OCI-LY7 (cell line): ENCODE data around the gene FIGLA. TPM values are rescaled to one million over a fixed set of nuclear protein-coding genes. Genes with fewer than 3 reads are reported as not detected.

Experiments
- BruUV-seq: library from RNA; stranded (reverse); fragments of 400-500 nt; replicated peaks from 2 replicates; lab custom pipeline; 2021; lab: Mats Ljungman, UMichigan
- CTCF ChIA-PET: fragments of 300-600 bp; sonication (Branson Sonifier 250); formaldehyde crosslinking; loops from one replicate; lab custom pipeline; 2022; ENCODE audit warnings: antibody characterized with exemption; ENCODE audit not compliant: unreplicated experiment; lab: Charles Lee
- POLR2A ChIA-PET: fragments of 300-600 bp; sonication (Branson Sonifier 250); formaldehyde crosslinking; loops from one replicate; lab custom pipeline; 2022; ENCODE audit warnings: antibody characterized with exemption; lab: Charles Lee
- DNase-seq: peaks from one replicate; pipeline ENCODE4 v3.0.0-alpha.2; 2015; ENCODE audit warnings: low spot score
- H2AFZ ChIP-seq: fragments of 200-600 bp; sonication (generic), shearing (Covaris generic); 2 replicates; pipeline ENCODE4 v1.6.1; 2014; ENCODE audit warnings: mild to moderate bottlenecking, antibody characterized with exemption, low read length, moderate library complexity
- H3K27ac ChIP-seq: fragments of 200-600 bp; sonication (generic); 2 replicates; pipeline ENCODE4 v1.5.1; 2014; ENCODE audit warnings: mixed run types, low read depth, mild to moderate bottlenecking, moderate library complexity, low read length, inconsistent platforms; ENCODE audit not compliant: poor library complexity, severe bottlenecking
- H3K36me3 ChIP-seq: fragments of 200-600 bp; sonication (generic); 2 replicates; pipeline ENCODE4 v1.6.1; 2014; ENCODE audit warnings: mild to moderate bottlenecking, antibody characterized with exemption, low read length, moderate library complexity, mixed read lengths; ENCODE audit not compliant: insufficient read depth
- H3K4me1 ChIP-seq: fragments of 200-600 bp; sonication (generic); 2 replicates; pipeline ENCODE4 v1.5.1; 2014; ENCODE audit warnings: mild to moderate bottlenecking, low read length; ENCODE audit not compliant: insufficient read depth, poor library complexity, severe bottlenecking
- H3K4me2 ChIP-seq: fragments of 200-600 bp; sonication (generic); 2 replicates; pipeline ENCODE4 v1.6.1; 2014; ENCODE audit warnings: mild to moderate bottlenecking, low read length
- H3K4me3 ChIP-seq: fragments of 200-600 bp; sonication (generic); 2 replicates; pipeline ENCODE4 v1.5.1; 2014; ENCODE audit warnings: mild to moderate bottlenecking, low read depth, low read length; ENCODE audit not compliant: poor library complexity, severe bottlenecking
- H3K79me2 ChIP-seq: fragments of 200-600 bp; sonication (generic); 2 replicates; pipeline ENCODE4 v1.6.1; 2016; ENCODE audit warnings: low read depth, mild to moderate bottlenecking, low read length, moderate library complexity, mixed read lengths; ENCODE audit not compliant: insufficient read depth
- H3K9me2 ChIP-seq: fragments of 200-600 bp; sonication (generic); 2 replicates; pipeline ENCODE4 v1.6.1; 2016; ENCODE audit warnings: mild to moderate bottlenecking, low read length, mixed read lengths; ENCODE audit not compliant: insufficient read depth
- H3K9me3 ChIP-seq: fragments of 200-600 bp; sonication (generic); 2 replicates; pipeline ENCODE4 v1.6.1; 2014; ENCODE audit warnings: mild to moderate bottlenecking, mixed run types, low read length, mixed read lengths
- H4K20me1 ChIP-seq: fragments of 200-600 bp; sonication (generic); 2 replicates; pipeline ENCODE4 v1.6.1; 2014; ENCODE audit warnings: mild to moderate bottlenecking, antibody characterized with exemption, low read length, moderate library complexity, mixed read lengths; ENCODE audit not compliant: insufficient read depth
- CTCF ChIP-seq: fragments of 200-600 bp; sonication (generic); conservative IDR thresholded peaks from 2 replicates; pipeline ENCODE4 v1.5.1; 2014; ENCODE audit warnings: mild to moderate bottlenecking, antibody characterized with exemption, low read length, moderate library complexity, mixed read lengths
- EZH2phosphoT487 ChIP-seq: fragments of 200-600 bp; sonication (generic); IDR thresholded peaks from 2 replicates; pipeline ENCODE4 v1.6.1; 2018; ENCODE audit warnings: low read depth, borderline replicate concordance, mild to moderate bottlenecking, mixed run types, antibody characterized with exemption, low read length, moderate library complexity, mixed read lengths
- intact Hi-C: fragments of 100-400 bp; cut with micrococcal nuclease; formaldehyde crosslinking; loops from one replicate; pipeline ENCODE4 v1.10.0; 2022; ENCODE audit not compliant: unreplicated experiment
- total RNA-seq, 2 experiments: library from RNA; depleted of rRNA in 1 of 2; stranded (reverse); fragments of >200 nt in 1 of 2; shearing (Covaris generic) in 1 of 2; gene quantifications; 2 replicates each; pipeline ENCODE4 v1.2.3, GENCODE V29; 2014 to 2022

FIGLA gene
- total RNA-seq, 2 experiments from 2014 or later, result not detected

- no peak overlapping the region for H3K4me2 ChIP-seq
- CTCF ChIA-PET, result no interaction called here
- intact Hi-C loops, result no loop called here
- no peak overlapping the region for H3K4me3 ChIP-seq
- H3K9me2 ChIP-seq, result no peaks in the 10 kb centered on the region
- no peak overlapping the region for H2AFZ ChIP-seq
- no peaks in the 10 kb centered on the region for H3K9me3 ChIP-seq
- BruUV-seq, result no TSS peak
- POLR2A ChIA-PET, result no interaction called here
- no peaks in the 10 kb centered on the region for H4K20me1 ChIP-seq
- TF ChIP-seq EZH2phosphoT487, result no peak
- no peak for TF ChIP-seq CTCF
- H3K79me2 ChIP-seq, result no peaks in the 10 kb centered on the region
- DNase-seq, result no peak
- H3K27ac ChIP-seq, result no peak overlapping the region
- no peaks in the 10 kb centered on the region for H3K36me3 ChIP-seq
- no peaks in the 10 kb centered on the region for H3K4me1 ChIP-seq
These were observed 7.1 kb upstream of the FIGLA start for GRCh38 chr2:70797506-70797905.

GRCh38 chr2:70796262-70796661, 5.8 kb upstream of the FIGLA start:
- H3K9me2 ChIP-seq, result no peaks in the 10 kb centered on the region
- H3K9me3 ChIP-seq, result no peaks in the 10 kb centered on the region
- intact Hi-C loops, result no loop called here
- ChIA-PET CTCF (no interaction called here), POLR2A (interaction anchor here (0.5 kb wide), 1 partner anchor 405 kb away, joined by 4 read pairs; no protein-coding TSS in a partner anchor)
- no peaks in the 10 kb centered on the region for H3K79me2 ChIP-seq
- no peak overlapping the region for H3K4me3 ChIP-seq
- H2AFZ ChIP-seq, result no peak overlapping the region
- no TSS peak for BruUV-seq
- H3K36me3 ChIP-seq, result no peaks in the 10 kb centered on the region
- TF ChIP-seq CTCF (no peak), EZH2phosphoT487 (no peak)
- no peak overlapping the region for H3K27ac ChIP-seq
- H3K4me2 ChIP-seq, result no peak overlapping the region
- DNase-seq, result no peak
- H3K4me1 ChIP-seq, result no peaks in the 10 kb centered on the region
- H4K20me1 ChIP-seq, result no peaks in the 10 kb centered on the region

GRCh38 chr2:70795164-70795995, 4.9 kb upstream of the FIGLA start:
- Histone ChIP-seq H3K4me2 (no peak overlapping the region), H3K4me1 (no peaks in the 10 kb centered on the region), H3K79me2 (no peaks in the 10 kb centered on the region), H2AFZ (no peak overlapping the region), H3K4me3 (no peak overlapping the region), H4K20me1 (no peaks in the 10 kb centered on the region), H3K36me3 (no peaks in the 10 kb centered on the region), H3K9me2 (no peaks in the 10 kb centered on the region), H3K9me3 (no peaks in the 10 kb centered on the region), H3K27ac (no peak overlapping the region)
- CTCF ChIA-PET, result no interaction called here
- POLR2A ChIA-PET, result no interaction called here
- DNase-seq, result no peak
- no TSS peak for BruUV-seq
- no peak for TF ChIP-seq CTCF
- no peak for TF ChIP-seq EZH2phosphoT487
- intact Hi-C loops, result no loop called here
